NCI-H1694 treated with DMSO at 0.1 percent for 48 hours (cell line): ENCODE results near the gene S1PR4.
"Not testable (repeated sequence)": the region's sequence is repeated elsewhere in the genome, so short reads cannot be mapped to it uniquely, and the experiment has no call there.

Experiments
- DNase-seq: peaks from one replicate; lab custom pipeline; 2025; lab: John Stamatoyannopoulos, UW

Gene S1PR4

GRCh38 chr19:3220576-3220975 lies 42.0 kb downstream of the S1PR4 start:
- no peak for DNase-seq

DNA sequence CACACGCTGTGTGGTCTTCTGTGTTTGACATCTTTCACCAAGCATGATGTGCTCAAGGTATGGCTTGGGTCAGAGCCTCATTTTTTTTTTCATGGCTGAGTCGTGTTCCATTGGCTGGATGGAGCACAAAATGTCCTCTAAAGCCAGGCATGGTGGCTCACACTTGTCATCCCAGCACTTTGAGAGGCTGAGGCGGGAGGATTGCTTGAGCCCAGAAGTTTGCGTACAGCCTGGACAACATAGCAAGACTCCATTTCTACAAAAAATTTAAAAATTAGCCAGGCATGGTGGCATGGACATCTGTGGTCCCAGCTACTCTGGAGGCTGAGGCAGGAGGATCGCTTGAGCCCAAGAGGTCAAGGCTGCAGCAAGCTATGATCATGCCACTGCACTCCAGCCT lies 43.0 kb downstream of the S1PR4 start:
- not testable (repeated sequence) for DNase-seq

GRCh38 chr19:3222709-3223108 lies 44.1 kb downstream of the S1PR4 start:
- DNase-seq, result no peak

- DNase-seq, result no peak
Observed at GRCh38 chr19:3224346-3225168, 46.0 kb downstream of the S1PR4 start, which contains the start of gene CELF5. CELF5 (plus strand) TSS chr19:3224661; CDS start chr19:3224740, 79 bp downstream.

GRCh38 chr19:3225169-3225485 lies 46.6 kb downstream of the S1PR4 start:
- DNase-seq, result no peak

- no peak for DNase-seq
Observed at GRCh38 chr19:3225677-3226093, 47.1 kb downstream of the S1PR4 start.

- DNase-seq, result no peak
Observed at GRCh38 chr19:3227054-3227626, 48.6 kb downstream of the S1PR4 start.

DNA sequence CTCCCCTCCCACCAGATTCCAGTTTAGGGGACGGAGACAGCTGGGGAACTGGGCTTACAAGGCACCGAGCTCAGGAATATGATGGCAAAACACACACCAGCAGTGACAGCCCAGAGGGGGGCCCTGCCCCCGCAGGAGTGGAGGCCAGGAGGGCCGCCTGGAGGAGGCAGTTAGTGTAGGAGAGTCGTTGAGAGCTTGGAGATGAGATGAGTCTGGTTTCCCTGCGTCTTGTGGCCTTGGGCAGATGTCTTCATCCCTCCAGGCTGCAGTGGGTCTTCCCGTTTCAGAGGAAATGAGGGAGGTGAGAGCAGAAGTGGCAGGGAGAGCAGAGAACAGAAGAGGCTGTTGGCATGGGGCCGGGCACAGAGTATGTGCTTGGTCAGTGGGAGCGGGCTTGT lies 50.8 kb downstream of the S1PR4 start:
- DNase-seq, result no peak
